ENCODE data around the gene EPB41.
"Not testable (repeated sequence)": the region's sequence is repeated elsewhere in the genome, so short reads cannot be mapped to it uniquely, and the experiment has no call there.

EPB41 gene

GRCh38 chr1:29145739-29146437, 231.5 kb downstream of the EPB41 start:
- DNase-seq, result no peak

- no peak for DNase-seq
These were observed 234.5 kb downstream of the EPB41 start for GRCh38 chr1:29148656-29149491.

- not testable (repeated sequence) for DNase-seq
These were observed 236.0 kb downstream of the EPB41 start for GRCh38 chr1:29150346-29150745.

- DNase-seq, result no peak
These were observed 237.9 kb downstream of the EPB41 start for GRCh38 chr1:29152046-29152805.

- DNase-seq, result no peak
These were observed 242.3 kb downstream of the EPB41 start for GRCh38 chr1:29156543-29157268.

GRCh38 chr1:29157269-29157601, 242.9 kb downstream of the EPB41 start:
- DNase-seq, result no peak

GRCh38 chr1:29159773-29160172, 245.4 kb downstream of the EPB41 start:
- no peak for DNase-seq

- DNase-seq, result no peak
These were observed 247.7 kb downstream of the EPB41 start for GRCh38 chr1:29162025-29162424.

GRCh38 chr1:29162476-29163138, 248.2 kb downstream of the EPB41 start:
- no peak for DNase-seq

- DNase-seq, result no peak
These were observed 250.2 kb downstream of the EPB41 start for GRCh38 chr1:29164588-29164987.

GRCh38 chr1:29166291-29166878, 252.0 kb downstream of the EPB41 start:
- DNase-seq, result no peak

- no peak for DNase-seq
These were observed 253.5 kb downstream of the EPB41 start for GRCh38 chr1:29167904-29168303.
